C1 segment of cervical spinal cord (tissue), 14 donors: ENCODE data around the gene GPR161.

ENCODE experiments used
- DNase-seq, 14 donors: peaks; one replicate each; lab custom pipeline; 2025; lab: John Stamatoyannopoulos, UW

The GPR161 gene

DNA sequence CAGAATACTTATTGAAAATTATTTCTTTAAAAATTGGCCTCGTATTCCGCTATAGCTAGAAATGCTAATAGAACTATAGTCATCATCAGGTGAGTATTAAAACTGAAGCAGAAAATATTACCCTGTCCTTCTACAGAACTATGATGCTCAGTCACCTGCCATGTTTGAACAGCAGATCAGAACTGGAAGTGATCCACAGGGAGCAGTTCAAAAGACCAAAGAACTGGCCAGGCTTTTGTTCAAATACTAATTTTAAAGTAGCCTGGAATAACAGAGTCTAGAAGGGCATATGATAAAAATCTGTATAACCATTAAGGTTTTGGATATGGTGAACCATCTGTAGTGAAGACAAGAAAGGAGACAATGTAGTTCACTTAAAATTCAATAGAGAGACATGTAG, 94.4 kb downstream of the GPR161 start:
- no peak for DNase-seq

DNA sequence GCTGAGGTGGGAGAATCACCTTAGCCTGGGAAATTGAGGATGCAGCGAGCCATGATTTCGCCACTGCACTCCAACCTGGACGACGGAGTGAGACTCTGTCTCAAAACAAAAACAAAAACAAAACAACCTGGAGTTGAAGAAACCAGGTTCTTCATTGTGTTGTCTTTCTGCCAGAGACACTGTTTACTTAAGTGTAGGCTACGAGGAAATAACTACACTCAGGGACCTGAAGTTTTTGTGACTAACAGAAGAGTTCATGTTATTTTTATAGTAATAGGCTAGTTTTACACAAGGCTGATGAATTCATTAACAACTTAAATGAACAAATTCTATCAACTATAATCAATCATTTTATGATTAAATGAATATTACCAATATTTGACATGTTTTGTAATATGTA, 101.4 kb downstream of the GPR161 start:
- DNase-seq, result no peak

DNA sequence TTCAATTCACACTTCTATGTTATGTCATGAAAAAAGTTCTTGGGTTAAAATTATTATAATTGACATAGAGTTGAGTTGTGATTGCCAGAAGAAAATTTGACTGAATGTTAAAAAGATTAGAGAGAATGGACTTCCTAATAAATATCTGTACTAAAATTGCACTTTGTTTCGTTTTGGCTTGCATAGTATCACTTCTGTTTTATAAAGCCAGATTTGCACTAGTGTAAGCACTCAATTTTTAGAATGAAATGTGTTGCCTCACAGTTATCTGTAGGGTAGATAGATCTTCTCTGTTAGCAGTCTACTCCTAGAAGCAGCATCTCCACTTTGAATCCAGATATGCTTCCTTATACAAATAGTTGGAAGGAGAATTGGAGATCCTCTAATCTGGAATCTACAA, 104.7 kb downstream of the GPR161 start:
- DNase-seq, result no peak

DNA sequence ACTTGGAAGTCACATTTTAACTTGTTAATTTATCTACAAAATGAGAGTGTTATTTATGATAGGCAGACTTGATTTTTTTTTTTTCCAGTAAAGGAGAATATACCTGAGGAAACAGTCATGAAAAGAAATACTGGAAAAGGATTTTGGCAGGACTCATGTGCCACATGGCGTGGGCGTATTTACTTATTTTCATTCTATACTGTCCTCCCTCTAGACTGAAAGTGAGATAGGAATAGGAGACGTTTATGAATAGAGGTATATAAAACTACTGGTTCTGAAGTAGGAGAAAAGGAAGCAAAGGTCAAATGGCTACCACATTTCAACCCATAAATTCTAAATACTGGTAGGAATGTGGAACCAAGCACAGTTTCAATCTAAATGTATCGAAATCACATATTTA, 105.1 kb downstream of the GPR161 start:
- DNase-seq, result no peak

DNA sequence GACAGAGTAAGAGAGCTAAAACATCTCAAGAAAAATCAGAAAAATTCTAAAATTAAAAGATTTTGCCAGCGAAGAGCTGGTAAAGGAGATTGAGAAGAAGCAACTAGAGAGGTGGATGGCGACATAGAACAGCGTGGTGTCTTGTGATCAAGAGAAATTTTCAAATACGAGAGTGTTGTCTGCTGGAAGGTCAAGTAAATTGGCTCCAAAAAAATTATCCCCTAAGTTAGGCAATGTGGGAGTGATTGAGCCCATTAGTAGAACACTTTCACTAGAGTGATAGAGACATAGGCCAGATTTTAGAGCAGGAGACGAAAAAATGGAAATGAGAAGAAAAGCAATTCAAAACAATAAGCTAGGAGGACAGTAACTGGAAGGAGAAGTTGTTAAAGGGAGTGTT, 105.5 kb downstream of the GPR161 start:
- no peak for DNase-seq
